AG04449 (cell line): ENCODE data around the gene JDP2.

Experiments
- CTCF ChIA-PET: fragments of 350-600 bp; formaldehyde crosslinking; extraction: SDS; loops from one replicate; lab custom pipeline; 2021; ENCODE audit warnings: antibody characterized with exemption; lab: Yijun Ruan, JAX
- POLR2A ChIA-PET: fragments of 400-600, 350-600 bp; formaldehyde crosslinking; extraction: SDS; loops from one replicate; lab custom pipeline; 2020; ENCODE audit warnings: antibody characterized with exemption, inconsistent platforms; lab: Yijun Ruan, JAX
- DNase-seq: peaks from one replicate; pipeline ENCODE4 v3.0.0-alpha.2; 2010; ENCODE audit warnings: low read depth, low spot score
- H3K4me3 ChIP-seq: 2 replicates; pipeline ENCODE4 v1.5.1; 2011; ENCODE audit warnings: low read depth, mild to moderate bottlenecking, control low read depth, low read length
- CTCF ChIP-seq: IDR thresholded peaks from one replicate; pipeline ENCODE4 v1.5.1; 2011; ENCODE audit warnings: mild to moderate bottlenecking, moderate library complexity, low read length, control low read depth, inconsistent platforms; ENCODE audit not compliant: insufficient read depth; ENCODE audit errors: missing control alignments

JDP2 gene

GRCh38 chr14:75383721-75384120, 44.1 kb upstream of the JDP2 start:
- TF ChIP-seq CTCF, result no peak
- CTCF ChIA-PET, result no interaction called here
- POLR2A ChIA-PET, result no interaction called here
- no peak for DNase-seq
- no peak overlapping the region for H3K4me3 ChIP-seq

- TF ChIP-seq CTCF, result no peak
- no peak for DNase-seq
- ChIA-PET CTCF (no interaction called here), POLR2A (no interaction called here)
- no peak overlapping the region for H3K4me3 ChIP-seq
These were observed 38.1 kb upstream of the JDP2 start for GRCh38 chr14:75389679-75390078.

GRCh38 chr14:75390183-75390582, 37.6 kb upstream of the JDP2 start:
- CTCF ChIA-PET, result no interaction called here
- no peak for DNase-seq
- POLR2A ChIA-PET, result no interaction called here
- no peak for TF ChIP-seq CTCF
- H3K4me3 ChIP-seq, result no peak overlapping the region

GRCh38 chr14:75391953-75392352, 35.9 kb upstream of the JDP2 start:
- CTCF ChIA-PET, result no interaction called here
- H3K4me3 ChIP-seq, result no peak overlapping the region
- no peak for TF ChIP-seq CTCF
- DNase-seq, result no peak
- POLR2A ChIA-PET, result no interaction called here

GRCh38 chr14:75392686-75393641, 34.9 kb upstream of the JDP2 start:
- TF ChIP-seq CTCF, result no peak
- ChIA-PET POLR2A (no interaction called here), CTCF (interaction anchor here (1.2 kb wide), 1 partner anchor 96 kb away, joined by 3 read pairs; no protein-coding TSS in a partner anchor)
- no peak overlapping the region for H3K4me3 ChIP-seq
- DNase-seq, result no peak

- no peak for TF ChIP-seq CTCF
- CTCF ChIA-PET, result no interaction called here
These were observed 34.0 kb upstream of the JDP2 start for GRCh38 chr14:75393794-75394193.

More at GRCh38 chr14:75393794-75394193, 34.0 kb upstream of the JDP2 start:
- no peak for DNase-seq
- no peak overlapping the region for H3K4me3 ChIP-seq
- POLR2A ChIA-PET, result no interaction called here
